IPS DF 6.9 (cell line): ENCODE results near the gene PLXNA2.

Experiments used
- DNase-seq: peaks from one replicate; pipeline ENCODE4 v3.0.0-alpha.2; 2013; ENCODE audit warnings: low read depth, low spot score
- H3K27ac ChIP-seq: one replicate; pipeline ENCODE4 v1.5.1; 2013; ENCODE audit warnings: low read length, control low read depth
- H3K27me3 ChIP-seq: 2 replicates; pipeline ENCODE4 v1.6.1; 2013; ENCODE audit warnings: mild to moderate bottlenecking, low read length; ENCODE audit not compliant: control insufficient read depth, insufficient read depth
- H3K36me3 ChIP-seq: 2 replicates; pipeline ENCODE4 v1.6.1; 2013; ENCODE audit warnings: low read length; ENCODE audit not compliant: control insufficient read depth, insufficient read depth
- H3K4me1 ChIP-seq: 2 replicates; pipeline ENCODE4 v1.6.1; 2013; ENCODE audit warnings: low read length; ENCODE audit not compliant: control insufficient read depth, insufficient read depth
- H3K4me3 ChIP-seq: 2 replicates; pipeline ENCODE4 v1.5.1; 2013; ENCODE audit warnings: mild to moderate bottlenecking, low read length
- H3K9me3 ChIP-seq: 2 replicates; pipeline ENCODE4 v1.6.1; 2013; ENCODE audit warnings: low read length, inconsistent platforms; ENCODE audit not compliant: control insufficient read depth, insufficient read depth
- WGBS: extraction: QIAGEN DNeasy Blood & Tissue Kit; methylation state at CpG from one replicate; pipeline ENCODE4 v1.1.7; 2013; ENCODE audit warnings: mixed read lengths, missing lambda C conversion rate; ENCODE audit not compliant: insufficient read length, insufficient coverage; 5-methylcytosine and 5-hydroxymethylcytosine counted together

The PLXNA2 gene

DNA sequence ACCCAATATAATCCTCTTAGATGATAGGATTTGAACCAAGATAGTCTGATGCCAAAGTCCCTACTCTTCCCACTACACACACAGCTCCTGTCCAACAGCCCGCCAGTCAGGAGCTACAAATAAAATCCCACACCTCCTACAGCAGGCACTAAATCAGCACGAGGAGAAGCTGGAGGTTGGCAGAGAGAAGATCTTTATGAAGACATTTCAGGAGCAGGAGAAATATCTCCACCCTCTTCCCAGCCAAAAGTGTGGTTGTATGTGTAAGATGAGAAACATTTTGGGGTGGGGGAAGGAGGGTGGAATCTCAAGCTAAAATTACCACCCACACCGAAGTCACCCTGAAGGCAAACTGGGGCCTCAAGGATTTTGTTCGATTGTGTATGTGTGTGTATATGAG lies 54.5 kb downstream of the PLXNA2 start:
- H3K27me3 ChIP-seq: no peaks in the 10 kb centered on the region
- no CpG with 5 or more reads among the region's 4 CpGs for WGBS
- H3K27ac ChIP-seq: no peak overlapping the region
- H3K4me1 ChIP-seq: no peaks in the 10 kb centered on the region
- H3K4me3 ChIP-seq: no peak overlapping the region
- H3K9me3 ChIP-seq: no peaks in the 10 kb centered on the region
- DNase-seq: no peak
- no peaks in the 10 kb centered on the region for H3K36me3 ChIP-seq

GRCh38 chr1:208189183-208189582 lies 55.0 kb downstream of the PLXNA2 start:
- Histone ChIP-seq H3K27me3 (no peaks in the 10 kb centered on the region), H3K4me1 (no peaks in the 10 kb centered on the region), H3K4me3 (no peak overlapping the region), H3K36me3 (no peaks in the 10 kb centered on the region), H3K9me3 (no peaks in the 10 kb centered on the region), H3K27ac (no peak overlapping the region)
- DNase-seq: no peak
- no CpG with 5 or more reads among the region's 2 CpGs for WGBS

- Histone ChIP-seq H3K27ac (no peak overlapping the region), H3K36me3 (no peaks in the 10 kb centered on the region), H3K4me1 (no peaks in the 10 kb centered on the region), H3K27me3 (no peaks in the 10 kb centered on the region), H3K4me3 (no peak overlapping the region), H3K9me3 (no peaks in the 10 kb centered on the region)
- WGBS: no CpG with 5 or more reads among the region's 1 CpG
- DNase-seq: no peak
Observed at GRCh38 chr1:208188607-208189006, 55.6 kb downstream of the PLXNA2 start.

DNA sequence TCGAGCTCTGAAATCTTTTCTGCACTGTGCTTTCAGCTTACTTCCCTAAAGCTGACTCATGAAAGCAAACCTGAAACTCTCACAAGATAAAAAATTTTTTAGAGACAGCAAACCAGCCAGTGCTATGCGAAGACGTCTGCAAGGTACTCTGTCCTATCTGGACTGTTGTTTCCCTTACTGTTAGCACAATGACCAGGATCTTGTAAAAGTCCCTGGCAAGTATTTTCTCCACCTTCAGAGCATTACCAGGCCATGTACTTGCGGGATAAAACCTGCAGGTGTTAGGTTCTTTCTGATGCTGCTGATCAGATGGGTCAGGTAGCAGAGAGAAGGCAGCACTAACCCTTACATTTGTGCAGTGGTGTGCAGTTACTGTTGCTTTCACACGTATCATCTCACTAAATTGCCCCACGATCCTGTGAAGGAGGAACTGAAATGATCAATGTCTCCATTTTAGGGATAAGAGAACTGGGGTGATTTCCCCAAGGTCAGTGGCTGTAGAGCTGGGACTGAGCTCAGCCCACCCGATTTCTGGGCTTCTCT lies 56.6 kb downstream of the PLXNA2 start:
- Histone ChIP-seq H3K27ac (no peak overlapping the region), H3K27me3 (no peaks in the 10 kb centered on the region), H3K36me3 (no peaks in the 10 kb centered on the region), H3K4me1 (no peaks in the 10 kb centered on the region), H3K9me3 (no peaks in the 10 kb centered on the region), H3K4me3 (no peak overlapping the region)
- WGBS: no CpG with 5 or more reads among the region's 7 CpGs
- no peak for DNase-seq

DNA sequence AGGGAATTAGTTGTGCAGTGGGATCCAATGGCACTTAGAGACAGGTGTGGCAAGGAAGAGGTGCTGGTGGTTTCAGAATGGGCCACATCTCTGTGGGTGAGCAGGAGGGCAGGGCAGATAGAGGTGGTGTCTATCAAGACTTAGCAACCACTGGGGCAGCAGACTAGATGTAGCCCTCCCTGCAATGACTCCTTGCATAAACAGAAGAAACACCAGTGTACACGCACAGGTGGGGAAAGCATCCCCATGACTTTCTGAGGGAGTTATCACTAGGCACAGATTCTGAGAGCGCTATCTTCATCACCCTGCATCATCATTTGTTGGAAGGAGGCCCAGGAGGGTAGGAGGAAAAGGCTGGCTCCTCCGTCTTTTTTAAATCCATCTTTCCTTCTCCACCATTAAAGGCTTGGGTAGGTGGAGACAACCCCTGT lies 58.4 kb downstream of the PLXNA2 start:
- Histone ChIP-seq H3K4me1 (peaks cover 3% of the 10 kb centered on the region; the same call in 1 of the 2 replicates), H3K36me3 (no peaks in the 10 kb centered on the region), H3K27me3 (no peaks in the 10 kb centered on the region), H3K4me3 (no peak overlapping the region), H3K27ac (no peak overlapping the region), H3K9me3 (no peaks in the 10 kb centered on the region)
- DNase-seq: no peak
- WGBS: no CpG with 5 or more reads among the region's 3 CpGs

- no peaks in the 10 kb centered on the region for H3K9me3 ChIP-seq
- H3K4me1 ChIP-seq: peaks cover 3% of the 10 kb centered on the region; the same call in 1 of the 2 replicates
- WGBS: no CpG with 5 or more reads among the region's 5 CpGs
- no peak overlapping the region for H3K4me3 ChIP-seq
- no peaks in the 10 kb centered on the region for H3K36me3 ChIP-seq
- no peak for DNase-seq
- no peak overlapping the region for H3K27ac ChIP-seq
- no peaks in the 10 kb centered on the region for H3K27me3 ChIP-seq
Observed at GRCh38 chr1:208184966-208185654, 59.1 kb downstream of the PLXNA2 start.

GRCh38 chr1:208183977-208184911 lies 59.9 kb downstream of the PLXNA2 start:
- no CpG with 5 or more reads among the region's 8 CpGs for WGBS
- Histone ChIP-seq H3K9me3 (no peaks in the 10 kb centered on the region), H3K4me1 (peaks cover 5% of the 10 kb centered on the region), H3K27ac (no peak overlapping the region), H3K27me3 (no peaks in the 10 kb centered on the region), H3K4me3 (no peak overlapping the region), H3K36me3 (no peaks in the 10 kb centered on the region)
- no peak for DNase-seq

DNA sequence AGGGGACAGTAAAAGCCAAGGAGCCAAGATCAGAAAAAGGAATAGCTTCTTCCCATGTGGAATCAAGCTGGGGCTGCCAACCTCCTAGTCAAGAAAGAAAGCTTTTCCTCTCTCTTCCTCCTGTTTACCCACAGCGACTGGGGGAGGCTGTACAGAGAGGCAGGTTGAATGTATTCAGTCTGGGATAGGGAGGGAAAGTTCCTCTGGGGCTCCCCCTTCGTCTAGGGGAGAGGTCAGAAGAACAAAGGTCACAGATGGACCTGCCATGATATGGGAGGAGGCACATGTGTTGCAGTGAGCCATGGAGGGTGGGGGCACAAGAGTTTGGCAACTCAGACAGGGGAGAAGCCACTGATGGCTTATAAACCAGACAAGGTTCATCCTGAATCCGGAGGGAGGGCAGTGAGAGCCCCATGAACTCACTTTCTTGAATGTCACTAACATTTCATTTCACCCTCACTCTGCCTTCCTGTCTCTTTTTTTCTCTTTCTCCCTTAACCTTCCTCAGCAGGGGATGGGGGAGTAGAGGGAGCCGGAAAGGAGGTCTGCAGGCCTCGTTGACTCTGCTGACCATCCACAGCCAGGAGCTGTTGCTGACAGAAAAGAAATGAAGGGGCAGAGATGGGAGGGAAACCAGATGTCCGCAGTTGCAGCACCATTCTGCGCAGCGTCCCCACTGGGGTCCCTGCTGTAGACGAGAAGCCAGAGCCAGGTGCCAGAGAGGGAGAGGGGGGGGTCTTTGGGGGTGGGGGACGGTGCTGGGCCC lies 61.1 kb downstream of the PLXNA2 start:
- Histone ChIP-seq H3K27ac (no peak overlapping the region), H3K4me3 (no peak overlapping the region), H3K36me3 (no peaks in the 10 kb centered on the region), H3K27me3 (no peaks in the 10 kb centered on the region), H3K4me1 (peaks cover 7% of the 10 kb centered on the region), H3K9me3 (no peaks in the 10 kb centered on the region)
- no peak for DNase-seq
- no CpG with 5 or more reads among the region's 10 CpGs for WGBS

DNA sequence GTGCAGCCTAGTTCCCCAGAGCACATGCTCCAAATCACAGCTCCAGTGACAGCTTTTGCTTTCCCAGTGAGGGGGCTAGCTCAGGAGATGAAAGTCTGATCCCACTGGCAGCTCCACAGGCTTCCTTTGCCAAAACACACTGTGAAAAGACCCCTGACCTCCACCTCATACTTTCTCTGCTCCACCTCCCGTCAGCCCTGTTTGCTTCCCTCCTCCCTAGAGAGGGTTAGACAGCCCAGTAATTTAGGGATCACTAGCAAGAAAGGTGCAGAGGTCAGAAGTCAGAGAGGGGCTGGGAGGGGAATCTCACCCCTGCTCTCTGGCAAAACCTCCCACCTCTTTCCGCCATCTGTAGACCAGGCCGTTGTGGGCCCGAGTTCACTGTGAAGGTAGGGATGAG lies 62.8 kb downstream of the PLXNA2 start:
- no peak for DNase-seq
- no CpG with 5 or more reads among the region's 4 CpGs for WGBS
- Histone ChIP-seq H3K27me3 (no peaks in the 10 kb centered on the region), H3K4me1 (peaks cover 10% of the 10 kb centered on the region), H3K4me3 (no peak overlapping the region), H3K9me3 (no peaks in the 10 kb centered on the region), H3K36me3 (no peaks in the 10 kb centered on the region), H3K27ac (no peak overlapping the region)

DNA sequence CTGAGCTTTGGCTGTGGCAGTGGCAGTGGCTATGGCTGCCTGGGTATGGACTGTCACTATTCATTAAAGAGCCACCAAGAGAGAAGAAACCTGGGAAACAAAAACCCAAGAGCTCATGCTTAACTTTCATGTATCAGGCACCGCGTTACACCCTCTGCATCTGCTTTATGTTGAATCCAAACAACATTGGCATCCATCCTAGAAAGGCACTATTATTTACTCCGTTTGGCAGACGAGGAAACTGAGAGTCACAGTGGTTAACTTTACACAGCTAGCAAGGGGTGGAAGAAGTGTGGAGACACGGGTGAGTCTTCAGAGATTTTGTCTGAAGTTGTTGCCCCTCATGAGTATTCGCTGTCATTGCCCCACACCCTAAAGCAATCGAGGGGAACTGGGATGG lies 63.8 kb downstream of the PLXNA2 start:
- Histone ChIP-seq H3K4me1 (peaks cover 10% of the 10 kb centered on the region), H3K27ac (no peak overlapping the region), H3K36me3 (no peaks in the 10 kb centered on the region), H3K27me3 (no peaks in the 10 kb centered on the region), H3K9me3 (no peaks in the 10 kb centered on the region), H3K4me3 (no peak overlapping the region)
- WGBS: no CpG with 5 or more reads among the region's 7 CpGs
- DNase-seq: no peak
